ENCODE results near the gene TRIM67.
A peak's percentile ranks its signal among the peaks of the same experiment; 100 is the strongest.
"Not testable (repeated sequence)": the region's sequence is repeated elsewhere in the genome, so short reads cannot be mapped to it uniquely, and the experiment has no call there.

The TRIM67 gene

GRCh38 chr1:231196728-231197127, 34.9 kb downstream of the TRIM67 start:
- no peaks in the 10 kb centered on the region for H3K9me3 Mint-ChIP-seq

GRCh38 chr1:231199868-231200267, 38.0 kb downstream of the TRIM67 start:
- no peaks in the 10 kb centered on the region for H3K9me3 Mint-ChIP-seq
- peaks cover 21% of the 10 kb centered on the region for H3K27me3 Mint-ChIP-seq (ENCODE audit: low read depth)
- H3K36me3 Mint-ChIP-seq (ENCODE audit: low read depth): no peaks in the 10 kb centered on the region
- no peak overlapping the region for H3K27ac Mint-ChIP-seq
- no peak overlapping the region for H3K4me3 Mint-ChIP-seq
- H3K4me1 Mint-ChIP-seq (ENCODE audit: low read depth): peaks cover 6% of the 10 kb centered on the region

More at GRCh38 chr1:231196728-231197127, 34.9 kb downstream of the TRIM67 start:
- peaks cover 7% of the 10 kb centered on the region for H3K27me3 Mint-ChIP-seq (ENCODE audit: low read depth)
- peaks cover 1% of the 10 kb centered on the region for H3K4me1 Mint-ChIP-seq (ENCODE audit: low read depth)
- H3K27ac Mint-ChIP-seq: no peak overlapping the region
- H3K4me3 Mint-ChIP-seq: no peak overlapping the region
- H3K36me3 Mint-ChIP-seq (ENCODE audit: low read depth): no peaks in the 10 kb centered on the region

- Mint-ChIP-seq H3K9me3 (no peaks in the 10 kb centered on the region), H3K27me3 (ENCODE audit: low read depth) (peaks cover 20% of the 10 kb centered on the region), H3K36me3 (ENCODE audit: low read depth) (no peaks in the 10 kb centered on the region), H3K27ac (no peak overlapping the region), H3K4me1 (ENCODE audit: low read depth) (peaks cover 6% of the 10 kb centered on the region), H3K4me3 (no peak overlapping the region)
Measured at GRCh38 chr1:231200388-231201031, 38.7 kb downstream of the TRIM67 start.

- no peaks in the 10 kb centered on the region for H3K36me3 Mint-ChIP-seq (ENCODE audit: low read depth)
- peaks cover 6% of the 10 kb centered on the region for H3K4me1 Mint-ChIP-seq (ENCODE audit: low read depth)
- no peak overlapping the region for H3K27ac Mint-ChIP-seq
- H3K27me3 Mint-ChIP-seq (ENCODE audit: low read depth): peaks cover 14% of the 10 kb centered on the region
- no peak overlapping the region for H3K4me3 Mint-ChIP-seq
- H3K9me3 Mint-ChIP-seq: no peaks in the 10 kb centered on the region
Measured at GRCh38 chr1:231201375-231201978, 39.6 kb downstream of the TRIM67 start.

GRCh38 chr1:231201979-231202633, 40.2 kb downstream of the TRIM67 start:
- no peaks in the 10 kb centered on the region for H3K9me3 Mint-ChIP-seq
- H3K27ac Mint-ChIP-seq: no peak overlapping the region
- H3K27me3 Mint-ChIP-seq (ENCODE audit: low read depth): peaks cover 14% of the 10 kb centered on the region
- H3K36me3 Mint-ChIP-seq (ENCODE audit: low read depth): no peaks in the 10 kb centered on the region
- no peak overlapping the region for H3K4me3 Mint-ChIP-seq
- H3K4me1 Mint-ChIP-seq (ENCODE audit: low read depth): peaks cover 6% of the 10 kb centered on the region

- Mint-ChIP-seq H3K27me3 (ENCODE audit: low read depth) (peaks cover 14% of the 10 kb centered on the region), H3K36me3 (ENCODE audit: low read depth) (no peaks in the 10 kb centered on the region), H3K4me3 (no peak overlapping the region), H3K9me3 (no peaks in the 10 kb centered on the region), H3K4me1 (ENCODE audit: low read depth) (peaks cover 6% of the 10 kb centered on the region), H3K27ac (no peak overlapping the region)
Measured at GRCh38 chr1:231203259-231204057, 41.6 kb downstream of the TRIM67 start.

- H3K27me3 Mint-ChIP-seq (ENCODE audit: low read depth): peaks cover 13% of the 10 kb centered on the region
- no peak overlapping the region for H3K27ac Mint-ChIP-seq
- H3K4me1 Mint-ChIP-seq (ENCODE audit: low read depth): peaks cover 9% of the 10 kb centered on the region
- no peaks in the 10 kb centered on the region for H3K36me3 Mint-ChIP-seq (ENCODE audit: low read depth)
- no peak overlapping the region for H3K4me3 Mint-ChIP-seq
- no peaks in the 10 kb centered on the region for H3K9me3 Mint-ChIP-seq
Measured at GRCh38 chr1:231206856-231207255, 45.0 kb downstream of the TRIM67 start.

GRCh38 chr1:231207437-231207836, 45.6 kb downstream of the TRIM67 start:
- Mint-ChIP-seq H3K36me3 (ENCODE audit: low read depth) (no peaks in the 10 kb centered on the region), H3K4me1 (ENCODE audit: low read depth) (peaks cover 5% of the 10 kb centered on the region), H3K4me3 (no peak overlapping the region), H3K27me3 (ENCODE audit: low read depth) (peaks cover 7% of the 10 kb centered on the region), H3K9me3 (no peaks in the 10 kb centered on the region), H3K27ac (no peak overlapping the region)

- no peak overlapping the region for H3K27ac Mint-ChIP-seq
- no peaks in the 10 kb centered on the region for H3K36me3 Mint-ChIP-seq (ENCODE audit: low read depth)
- H3K9me3 Mint-ChIP-seq: no peaks in the 10 kb centered on the region
- no peak overlapping the region for H3K4me3 Mint-ChIP-seq
- H3K4me1 Mint-ChIP-seq (ENCODE audit: low read depth): peaks cover 5% of the 10 kb centered on the region
- no peaks in the 10 kb centered on the region for H3K27me3 Mint-ChIP-seq (ENCODE audit: low read depth)
Measured at GRCh38 chr1:231208980-231209379, 47.1 kb downstream of the TRIM67 start.

GRCh38 chr1:231209531-231209930, 47.7 kb downstream of the TRIM67 start:
- Mint-ChIP-seq H3K9me3 (no peaks in the 10 kb centered on the region), H3K4me3 (no peak overlapping the region), H3K4me1 (ENCODE audit: low read depth) (peaks cover 5% of the 10 kb centered on the region), H3K27ac (no peak overlapping the region), H3K36me3 (ENCODE audit: low read depth) (no peaks in the 10 kb centered on the region), H3K27me3 (ENCODE audit: low read depth) (no peaks in the 10 kb centered on the region)

- Mint-ChIP-seq H3K4me1 (ENCODE audit: low read depth) (peaks cover 5% of the 10 kb centered on the region), H3K27me3 (ENCODE audit: low read depth) (no peaks in the 10 kb centered on the region), H3K9me3 (no peaks in the 10 kb centered on the region), H3K4me3 (no peak overlapping the region), H3K36me3 (ENCODE audit: low read depth) (no peaks in the 10 kb centered on the region), H3K27ac (no peak overlapping the region)
Measured at GRCh38 chr1:231210126-231210525, 48.3 kb downstream of the TRIM67 start.

GRCh38 chr1:231211005-231211857, 49.4 kb downstream of the TRIM67 start:
- no peaks in the 10 kb centered on the region for H3K36me3 Mint-ChIP-seq (ENCODE audit: low read depth)
- H3K27me3 Mint-ChIP-seq (ENCODE audit: low read depth): no peaks in the 10 kb centered on the region
- peak overlapping the region; percentile 89 for H3K4me3 Mint-ChIP-seq
- no peaks in the 10 kb centered on the region for H3K9me3 Mint-ChIP-seq
- H3K4me1 Mint-ChIP-seq (ENCODE audit: low read depth): peaks cover 7% of the 10 kb centered on the region
- no peak overlapping the region for H3K27ac Mint-ChIP-seq

GRCh38 chr1:231212301-231212700, 50.4 kb downstream of the TRIM67 start:
- not testable (repeated sequence) for H3K9me3 Mint-ChIP-seq; H3K4me3 Mint-ChIP-seq; H3K36me3 Mint-ChIP-seq (ENCODE audit: low read depth); H3K27me3 Mint-ChIP-seq (ENCODE audit: low read depth); H3K27ac Mint-ChIP-seq; H3K4me1 Mint-ChIP-seq (ENCODE audit: low read depth)
